ENCODE results near the gene SRPK2. TPM values are rescaled to one million over a fixed set of nuclear protein-coding genes. Genes with fewer than 3 reads are reported as not detected.
"Not testable (repeated sequence)": the region's sequence is repeated elsewhere in the genome, so short reads cannot be mapped to it uniquely, and the experiment has no call there.

The SRPK2 gene
- total RNA-seq, 4 donors from 2014 or later = 21.5 to 35.1 (median 29.2) TPM

GRCh38 chr7:105345003-105345402 lies 43.7 kb downstream of the SRPK2 start:
- TF ChIP-seq POLR2A (IDR thresholded peaks at IDR 0.05) (no peak), CTCF (IDR thresholded peaks at IDR 0.05) (no peak)
- no peak for DNase-seq
- H3K4me3 ChIP-seq = no peak overlapping the region
- peaks cover 0 to 23% (median 3%) of the 10 kb centered on the region in 3 donors for H3K4me1 ChIP-seq
- intact Hi-C loops (cut with DNase I) = loop anchor here (10.0 kb wide), 1 partner anchor 200 kb away; no protein-coding TSS in a partner anchor
- WGBS, 2 donors = 87 to 89% methylated on average over 3 of the region's 3 CpGs
- H3K27me3 ChIP-seq = no peaks in the 10 kb centered on the region
- H3K9me3 ChIP-seq = no peaks in the 10 kb centered on the region
- H3K36me3 ChIP-seq = no peaks in the 10 kb centered on the region
- H3K27ac ChIP-seq = no peak overlapping the region

- TF ChIP-seq POLR2A (IDR thresholded peaks at IDR 0.05) (no peak), CTCF (IDR thresholded peaks at IDR 0.05) (no peak)
- Histone ChIP-seq H3K9me3 (no peaks in the 10 kb centered on the region), H3K36me3 (no peaks in the 10 kb centered on the region), H3K27me3 (no peaks in the 10 kb centered on the region), H3K27ac (no peak overlapping the region), H3K4me1 (peaks cover 0 to 16% (median 5%) of the 10 kb centered on the region in 3 donors), H3K4me3 (no peak overlapping the region)
- DNase-seq = no peak
- intact Hi-C loops (cut with DNase I) = loop anchor here (10.0 kb wide), 1 partner anchor 195 kb away; no protein-coding TSS in a partner anchor
- 76 to 79% methylated on average over 9 of the region's 12 CpGs for whole genome bisulfite sequencing, 2 donors
These were observed 49.1 kb downstream of the SRPK2 start for GRCh38 chr7:105339404-105340323.

GRCh38 chr7:105337529-105337928 lies 51.2 kb downstream of the SRPK2 start:
- no peak for DNase-seq
- Histone ChIP-seq H3K27me3 (no peaks in the 10 kb centered on the region), H3K4me3 (no peak overlapping the region), H3K4me1 (peaks cover 4 to 20% (median 5%) of the 10 kb centered on the region in 3 donors), H3K9me3 (no peaks in the 10 kb centered on the region), H3K36me3 (no peaks in the 10 kb centered on the region), H3K27ac (no peak overlapping the region)
- intact Hi-C loops (cut with DNase I) = no loop called here
- WGBS, 2 donors = 42 to 60% methylated on average over 2 to 4 of the region's 4 CpGs
- TF ChIP-seq POLR2A (IDR thresholded peaks at IDR 0.05) (no peak), CTCF (IDR thresholded peaks at IDR 0.05) (no peak)

GRCh38 chr7:105336009-105336408 lies 52.7 kb downstream of the SRPK2 start:
- no peaks in the 10 kb centered on the region for H3K27me3 ChIP-seq
- peaks cover 5 to 17% (median 5%) of the 10 kb centered on the region in 3 donors for H3K4me1 ChIP-seq
- 12 to 15% methylated on average over 1 of the region's 1 CpG for WGBS, 2 donors
- no peaks in the 10 kb centered on the region for H3K36me3 ChIP-seq
- no peaks in the 10 kb centered on the region for H3K9me3 ChIP-seq
- TF ChIP-seq CTCF (IDR thresholded peaks at IDR 0.05) = peak in 3 of 6 experiments; percentile 36 to 54 (median 51)
- TF ChIP-seq POLR2A (IDR thresholded peaks at IDR 0.05) = no peak
- no peak overlapping the region for H3K4me3 ChIP-seq
- DNase-seq = no peak
- no peak overlapping the region for H3K27ac ChIP-seq
- intact Hi-C loops (cut with DNase I) = no loop called here

- H3K4me3 ChIP-seq; DNase-seq; H3K4me1 ChIP-seq; H3K27me3 ChIP-seq; H3K9me3 ChIP-seq; H3K36me3 ChIP-seq; intact Hi-C loops (cut with DNase I): not testable (repeated sequence)
- WGBS, 2 donors = 33 to 42% methylated on average over 5 of the region's 5 CpGs
- peak overlapping the region in 1 of 4 donors; percentile 17 for H3K27ac ChIP-seq
These were observed 56.1 kb downstream of the SRPK2 start for GRCh38 chr7:105332661-105333060.
